ENCODE results near the gene CAMK2N1. TPM values are rescaled to one million over a fixed set of nuclear protein-coding genes. Genes with fewer than 3 reads are reported as not detected.
A peak's percentile ranks its signal among the peaks of the same experiment; 100 is the strongest.

The CAMK2N1 gene
- total and polyA plus RNA-seq, 2 of the 13 experiments (the other 11 are each of a cell fraction or from before 2014, with no cell fraction given) = 38.0 to 38.6 TPM

DNA sequence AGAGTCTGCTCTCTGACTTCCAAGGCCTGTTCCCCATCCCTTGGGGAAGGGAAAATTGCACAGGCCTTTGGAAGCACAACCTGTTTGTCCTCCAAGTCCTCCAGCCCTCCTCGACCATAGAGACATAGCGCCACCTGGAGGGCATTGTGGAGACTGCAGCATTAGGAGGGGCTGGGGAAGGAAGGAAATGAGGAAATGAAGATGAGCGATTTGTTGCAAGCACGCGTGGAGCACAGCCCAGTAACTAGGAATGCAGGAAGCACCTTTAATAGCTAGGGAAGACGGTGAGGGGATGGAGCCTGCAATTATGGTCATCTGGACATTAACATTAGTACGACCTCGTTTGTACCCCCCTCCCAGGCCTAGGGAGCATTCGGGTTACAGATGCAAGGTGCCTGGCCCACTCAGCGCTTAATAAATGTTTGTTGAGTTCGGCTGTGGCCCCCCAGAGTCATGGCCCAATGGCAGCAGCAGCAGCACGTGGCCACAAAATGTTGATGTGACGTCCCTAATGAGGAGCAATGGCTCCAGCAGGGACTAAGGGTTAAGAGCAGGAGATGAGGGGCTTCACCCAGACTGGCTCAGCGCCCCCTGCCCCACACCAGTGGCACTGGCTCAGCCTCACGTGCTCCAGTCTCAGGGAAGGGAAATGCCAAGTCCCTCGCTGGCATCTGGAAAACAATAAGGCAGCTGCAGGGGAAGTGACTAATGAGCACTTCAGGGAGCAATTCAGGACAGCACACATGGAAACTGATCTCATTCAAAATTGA, 8.0 kb upstream of the CAMK2N1 start (continued):
- no peak for TF ChIP-seq GMEB1 (CRISPR knock-in tag; IDR thresholded peaks at IDR 0.05; ENCODE audit: borderline replicate concordance)
- TF ChIP-seq ZNF674 (CRISPR knock-in tag; IDR thresholded peaks at IDR 0.05; ENCODE audit: low read depth) = no peak
- peak; percentile 100 for TF ChIP-seq SMC3 (IDR thresholded peaks at IDR 0.05; ENCODE audit: low read length)
- TF ChIP-seq ZFP41 (CRISPR knock-in tag; IDR thresholded peaks at IDR 0.05; ENCODE audit: borderline replicate concordance) = no peak
- no peak for TF ChIP-seq PRDM15 (CRISPR knock-in tag; IDR thresholded peaks at IDR 0.05)
- TF ChIP-seq SMAD1 (CRISPR knock-in tag; IDR thresholded peaks at IDR 0.05; ENCODE audit: borderline replicate concordance, low read depth) = no peak
- no peak for TF ChIP-seq HOXA9 (CRISPR knock-in tag; IDR thresholded peaks at IDR 0.05; ENCODE audit: borderline replicate concordance)
- TF ChIP-seq ZBTB40 (IDR thresholded peaks at IDR 0.05) = no peak
- TF ChIP-seq ZBTB40 (CRISPR knock-in tag; IDR thresholded peaks at IDR 0.05) = no peak
- no peak for TF ChIP-seq ZNF773 (CRISPR knock-in tag; IDR thresholded peaks at IDR 0.05; ENCODE audit: borderline replicate concordance)
- no peak for TF ChIP-seq NR0B2 (CRISPR knock-in tag; IDR thresholded peaks at IDR 0.05)
- TF ChIP-seq XRCC5 (optimal IDR thresholded peaks at IDR 0.05; ENCODE audit: low read length) = peak; percentile 69
- peak; percentile 26; the same call in 1 of the 2 replicates for TF ChIP-seq KAT8 (CRISPR knock-in tag; IDR thresholded peaks at IDR 0.05)
